Thoracic aorta (tissue), 2 donors: Measurements from ENCODE around the gene FKBP10. TPM values are rescaled to one million over a fixed set of nuclear protein-coding genes. Genes with fewer than 3 reads are reported as not detected.
A peak's percentile ranks its signal among the peaks of the same experiment; 100 is the strongest.

Experiments used
- ATAC-seq: fragments of 150-250 bp; one replicate; pipeline ENCODE4 v1.8.0; 2017; ENCODE audit warnings: low read depth; ENCODE audit not compliant: insufficient number of reproducible peaks, low FRiP score
- DNase-seq: peaks from one replicate; pipeline ENCODE4 v3.0.0-alpha.2; 2020; ENCODE audit warnings: low spot score
- H3K27ac ChIP-seq, 2 donors: fragments of 200-600 bp; sonication (generic); 1 replicate in 1 of 2; 2 replicates in 1 of 2; pipeline ENCODE4 v1.5.1; 2016; ENCODE audit warnings: mild to moderate bottlenecking in 2 of 2, moderate library complexity in 2 of 2
- H3K27me3 ChIP-seq: fragments of 200-600 bp; sonication (generic); replicated peaks from 2 replicates; pipeline ENCODE4 v1.6.0; 2016; ENCODE audit warnings: mild to moderate bottlenecking; ENCODE audit not compliant: insufficient read depth
- H3K36me3 ChIP-seq: fragments of 200-600 bp; sonication (generic); one replicate; pipeline ENCODE4 v1.5.1; 2016
- H3K4me1 ChIP-seq, 2 donors: fragments of 200-600 bp; sonication (generic); 1 replicate in 1 of 2; 2 replicates in 1 of 2; pipeline versions ENCODE4 v1.5.1 to v1.6.0; 2016; ENCODE audit warnings: low read depth in 2 of 2, mild to moderate bottlenecking in 1 of 2; ENCODE audit not compliant: control insufficient read depth in 1 of 2
- H3K4me3 ChIP-seq: fragments of 200-600 bp; sonication (generic); 2 replicates; pipeline ENCODE4 v1.5.1; 2016; ENCODE audit warnings: mild to moderate bottlenecking
- H3K9me3 ChIP-seq: fragments of 200-600 bp; sonication (generic); 2 replicates; pipeline ENCODE4 v1.5.1; 2016
- total RNA-seq, 2 donors: library from RNA; depleted of rRNA; stranded (reverse); fragments of >200 nt; gene quantifications; one replicate each; pipeline versions ENCODE4 v1.1.0 to v1.2.3, GENCODE V29; 2016
- TF ChIP-seq, protein P1 (sequence below): fragments of 200-600 bp; sonication (generic); IDR thresholded peaks from one replicate; pipeline ENCODE4 v1.5.1; 2019; ENCODE audit warnings: antibody characterized with exemption

FKBP10 gene
- total RNA-seq, 2 donors from 2014 or later = 125 to 188 TPM

DNA sequence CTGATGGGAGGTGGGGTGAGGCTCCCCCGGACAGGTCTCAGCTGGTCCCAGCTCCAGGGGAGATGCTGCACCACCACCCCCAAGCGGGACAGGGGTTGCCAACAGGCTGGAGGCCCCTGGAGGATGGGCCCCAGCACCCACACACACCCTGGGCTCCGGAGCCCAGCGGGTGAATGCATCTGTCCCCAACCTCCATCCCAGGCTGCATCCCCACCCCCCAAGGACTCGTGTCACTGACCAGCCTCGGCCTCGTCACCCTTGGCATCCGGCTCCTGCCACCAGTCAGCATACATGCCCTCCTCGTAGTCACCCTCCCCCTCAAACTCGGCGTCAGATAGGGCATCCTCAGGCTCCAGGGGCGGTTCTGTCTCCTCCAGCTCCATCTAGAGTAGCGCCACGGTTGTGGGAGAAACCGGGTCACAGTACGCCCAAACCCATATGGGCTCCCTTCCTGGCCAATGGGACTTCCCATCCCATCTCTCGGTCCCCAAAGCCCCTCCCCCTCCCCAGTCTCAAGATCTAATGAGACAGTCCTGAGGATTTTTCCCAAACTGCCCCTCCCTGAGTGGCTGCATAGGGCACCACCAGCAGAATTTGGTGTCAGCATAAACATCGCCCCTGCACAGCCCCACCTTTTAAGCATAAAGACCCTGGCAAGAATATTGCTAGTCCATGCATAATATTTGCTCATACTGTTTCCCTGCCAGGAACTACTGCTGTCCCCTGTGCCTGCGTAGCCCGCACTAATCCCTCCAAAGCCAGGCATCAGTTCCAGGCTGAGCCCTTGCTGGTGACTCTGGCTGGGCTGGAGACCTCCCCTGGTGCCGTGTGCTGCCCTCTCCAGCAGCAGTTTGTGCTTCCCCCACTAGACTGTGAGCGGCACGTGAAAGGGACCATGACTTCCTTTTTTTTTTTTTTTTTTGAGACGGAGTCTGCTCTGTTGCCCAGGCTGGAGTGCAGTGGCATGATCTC, 9.5 kb upstream of the FKBP10 start:
- Histone ChIP-seq H3K27ac (no peak overlapping the region), H3K9me3 (no peaks in the 10 kb centered on the region), H3K27me3 (no peaks in the 10 kb centered on the region), H3K4me3 (no peak overlapping the region), H3K4me1 (peaks cover 4 to 13% of the 10 kb centered on the region in 2 donors), H3K36me3 (no peaks in the 10 kb centered on the region)
- no peak for DNase-seq
- TF ChIP-seq, protein P1, sequence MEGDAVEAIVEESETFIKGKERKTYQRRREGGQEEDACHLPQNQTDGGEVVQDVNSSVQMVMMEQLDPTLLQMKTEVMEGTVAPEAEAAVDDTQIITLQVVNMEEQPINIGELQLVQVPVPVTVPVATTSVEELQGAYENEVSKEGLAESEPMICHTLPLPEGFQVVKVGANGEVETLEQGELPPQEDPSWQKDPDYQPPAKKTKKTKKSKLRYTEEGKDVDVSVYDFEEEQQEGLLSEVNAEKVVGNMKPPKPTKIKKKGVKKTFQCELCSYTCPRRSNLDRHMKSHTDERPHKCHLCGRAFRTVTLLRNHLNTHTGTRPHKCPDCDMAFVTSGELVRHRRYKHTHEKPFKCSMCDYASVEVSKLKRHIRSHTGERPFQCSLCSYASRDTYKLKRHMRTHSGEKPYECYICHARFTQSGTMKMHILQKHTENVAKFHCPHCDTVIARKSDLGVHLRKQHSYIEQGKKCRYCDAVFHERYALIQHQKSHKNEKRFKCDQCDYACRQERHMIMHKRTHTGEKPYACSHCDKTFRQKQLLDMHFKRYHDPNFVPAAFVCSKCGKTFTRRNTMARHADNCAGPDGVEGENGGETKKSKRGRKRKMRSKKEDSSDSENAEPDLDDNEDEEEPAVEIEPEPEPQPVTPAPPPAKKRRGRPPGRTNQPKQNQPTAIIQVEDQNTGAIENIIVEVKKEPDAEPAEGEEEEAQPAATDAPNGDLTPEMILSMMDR = no peak
- no peak for ATAC-seq

- ATAC-seq = no peak
- TF ChIP-seq, protein P1 = no peak
- no peak overlapping the region for H3K27ac ChIP-seq
Measured at GRCh38 chr17:41806685-41807445, 5.9 kb upstream of the FKBP10 start.

DNA sequence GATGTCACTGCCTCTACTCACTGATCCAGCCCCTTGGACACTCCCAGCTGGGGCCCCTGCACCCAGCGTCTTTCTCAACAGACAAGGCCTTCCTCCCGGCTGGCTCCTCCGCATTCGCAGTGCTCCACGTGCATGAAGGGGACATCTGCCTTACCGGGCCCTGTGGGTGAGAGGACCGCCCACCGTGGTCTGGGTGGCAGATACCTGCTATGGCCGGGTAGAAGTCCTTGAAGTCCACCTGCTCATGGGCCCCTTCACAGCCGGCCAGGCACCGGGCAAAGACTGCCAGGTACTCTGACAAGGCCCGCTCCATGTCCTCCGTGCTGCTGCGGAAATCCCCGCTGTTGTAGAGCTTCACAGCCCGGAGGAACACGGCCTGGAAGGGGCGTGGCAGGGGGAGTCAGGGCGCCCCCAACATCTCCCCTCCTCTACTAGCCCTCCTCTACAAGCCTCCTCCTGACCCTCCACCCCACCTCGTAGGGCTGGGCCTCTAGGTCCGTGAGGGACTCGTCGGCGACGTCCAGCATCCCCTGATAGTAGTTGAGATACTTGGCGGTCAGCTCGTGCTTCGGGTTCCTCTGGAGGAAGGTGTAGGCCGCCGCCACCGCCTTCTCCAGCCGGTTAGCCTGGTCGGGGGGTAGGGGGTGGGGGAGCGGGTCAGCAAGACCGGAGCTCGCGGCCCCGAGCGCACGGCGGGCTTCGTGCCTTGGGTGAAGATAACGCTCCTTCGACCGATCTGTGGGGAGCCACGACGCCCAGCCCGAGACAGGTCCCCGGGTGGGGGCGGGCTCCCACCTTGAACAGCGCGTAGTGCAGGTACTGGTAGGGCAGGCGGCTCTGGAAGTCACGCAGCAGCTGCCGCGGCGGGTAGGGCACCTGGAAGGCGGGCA, 1.9 kb upstream of the FKBP10 start:
- Histone ChIP-seq H3K36me3 (no peaks in the 10 kb centered on the region), H3K4me3 (peak overlapping the region; percentile 93), H3K9me3 (no peaks in the 10 kb centered on the region), H3K4me1 (peaks cover 8 to 31% of the 10 kb centered on the region in 2 donors), H3K27me3 (no peaks in the 10 kb centered on the region), H3K27ac (peak overlapping the region; percentile 64 to 78)
- DNase-seq (no peak), ATAC-seq (no peak)
- TF ChIP-seq, protein P1 = no peak

More at GRCh38 chr17:41806685-41807445, 5.9 kb upstream of the FKBP10 start:
- Histone ChIP-seq H3K4me1 (peaks cover 8 to 21% of the 10 kb centered on the region in 2 donors), H3K4me3 (no peak overlapping the region), H3K9me3 (no peaks in the 10 kb centered on the region), H3K27me3 (no peaks in the 10 kb centered on the region), H3K36me3 (no peaks in the 10 kb centered on the region)
- no peak for DNase-seq

GRCh38 chr17:41811549-41812380, 1.0 kb upstream of the FKBP10 start, which contains the start of gene P3H4:
P3H4 (minus strand) TSS chr17:41811949; CDS start chr17:41811915, 34 bp downstream.
- no peak for DNase-seq
- TF ChIP-seq, protein P1 = peak; percentile 61
- Histone ChIP-seq H3K36me3 (no peaks in the 10 kb centered on the region), H3K4me1 (peaks cover 8 to 31% of the 10 kb centered on the region in 2 donors), H3K27ac (peak within 1 kb of the TSS; percentile 64 to 78), H3K9me3 (no peaks in the 10 kb centered on the region), H3K4me3 (peak within 1 kb of the TSS; percentile 93), H3K27me3 (no peaks in the 10 kb centered on the region)
- peak; percentile 46 for ATAC-seq
